SK-N-SH treated with all-trans-retinoic acid at 6 μM for 48 hours (cell line): ENCODE results near the gene CDK15.

ENCODE experiments used
- ATAC-seq: fragments of 200-7000 bp; cut with Tn5 transposase; 3 replicates; pipeline ENCODE4 v1.9.1; 2020; ENCODE audit warnings: mild to moderate bottlenecking, moderate library complexity
- ARNTL ChIP-seq: fragments of 450-650 bp; formaldehyde crosslinking; IDR thresholded peaks from 2 replicates; pipeline ENCODE4 v1.5.0; 2020; ENCODE audit warnings: low read depth, mild to moderate bottlenecking, moderate library complexity, borderline replicate concordance
- BACH2 ChIP-seq: fragments of 250-450 bp; sonication (Bioruptor Pico); IDR thresholded peaks from 2 replicates; pipeline ENCODE4 v1.9.0; 2021; ENCODE audit warnings: mild to moderate bottlenecking, borderline replicate concordance
- CREB5 ChIP-seq: fragments of 250-450 bp; sonication (Bioruptor Pico); IDR thresholded peaks from 2 replicates; pipeline ENCODE4 v1.5.1; 2020; ENCODE audit warnings: low read depth, mild to moderate bottlenecking, moderate library complexity
- CSDC2 ChIP-seq: fragments of 250-450 bp; sonication (Bioruptor Pico); IDR thresholded peaks from 2 replicates; pipeline ENCODE4 v1.5.0; 2020; ENCODE audit warnings: mild to moderate bottlenecking, moderate library complexity
- CSRNP3 ChIP-seq: fragments of 250-450 bp; sonication (Bioruptor Pico); IDR thresholded peaks from 2 replicates; pipeline ENCODE4 v1.5.1; 2021; ENCODE audit warnings: mild to moderate bottlenecking, moderate library complexity
- ESRRG ChIP-seq: fragments of 250-450 bp; sonication (Bioruptor Pico); IDR thresholded peaks from 2 replicates; pipeline ENCODE4 v1.6.1; 2021; ENCODE audit warnings: mild to moderate bottlenecking
- GLIS3 ChIP-seq: fragments of 250-450 bp; sonication (Bioruptor Pico); IDR thresholded peaks from 2 replicates; pipeline ENCODE4 v1.5.0; 2020; ENCODE audit warnings: mild to moderate bottlenecking, moderate library complexity
- ISL1 ChIP-seq: fragments of 250-450 bp; sonication (Bioruptor Pico); IDR thresholded peaks from 2 replicates; pipeline ENCODE4 v2.1.2; 2022; ENCODE audit warnings: mild to moderate bottlenecking, moderate library complexity
- OSR1 ChIP-seq: fragments of 250-450 bp; sonication (Bioruptor Pico); IDR thresholded peaks from 2 replicates; pipeline ENCODE4 v1.8.0; 2022; ENCODE audit warnings: moderate library complexity, mild to moderate bottlenecking, inconsistent platforms
- PATZ1 ChIP-seq: fragments of 250-450 bp; sonication (Bioruptor Pico); IDR thresholded peaks from 2 replicates; pipeline ENCODE4 v1.8.0; 2020; ENCODE audit warnings: mild to moderate bottlenecking, moderate library complexity, borderline replicate concordance
- PPARA ChIP-seq: fragments of 250-450 bp; sonication (Bioruptor Pico); IDR thresholded peaks from 2 replicates; pipeline ENCODE4 v1.5.0; 2020; ENCODE audit warnings: mild to moderate bottlenecking, borderline replicate concordance
- RARB ChIP-seq: fragments of 250-450 bp; sonication (Bioruptor Pico); IDR thresholded peaks from 2 replicates; pipeline ENCODE4 v1.8.0; 2021; ENCODE audit warnings: mild to moderate bottlenecking, moderate library complexity
- SNAI2 ChIP-seq: fragments of 250-450 bp; sonication (Bioruptor Pico); IDR thresholded peaks from 2 replicates; pipeline ENCODE4 v1.5.0; 2020; ENCODE audit warnings: mild to moderate bottlenecking, moderate library complexity
- TCF4 ChIP-seq: fragments of 250-450 bp; sonication (Bioruptor Pico); IDR thresholded peaks from 2 replicates; pipeline ENCODE4 v1.8.0; 2021; ENCODE audit warnings: mild to moderate bottlenecking, moderate library complexity, borderline replicate concordance
- TOX ChIP-seq: fragments of 250-450 bp; sonication (Bioruptor Pico); IDR thresholded peaks from 2 replicates; pipeline ENCODE4 v1.8.0; 2021; ENCODE audit warnings: mild to moderate bottlenecking, moderate library complexity, borderline replicate concordance
- TSHZ2 ChIP-seq: fragments of 250-450 bp; sonication (Bioruptor Pico); IDR thresholded peaks from 2 replicates; pipeline ENCODE4 v1.5.0; 2020; ENCODE audit warnings: mild to moderate bottlenecking, moderate library complexity
- ZC3H10 ChIP-seq: fragments of 250-450 bp; sonication (Bioruptor Pico); IDR thresholded peaks from 2 replicates; pipeline ENCODE4 v1.5.1; 2021; ENCODE audit warnings: mild to moderate bottlenecking, moderate library complexity
- ZFP3 ChIP-seq: fragments of 250-450 bp; sonication (Bioruptor Pico); IDR thresholded peaks from 2 replicates; pipeline ENCODE4 v1.5.0; 2020; ENCODE audit warnings: mild to moderate bottlenecking, moderate library complexity
- ZFP30 ChIP-seq: fragments of 450-650 bp; formaldehyde crosslinking; IDR thresholded peaks from 2 replicates; pipeline ENCODE4 v1.5.0; 2022; ENCODE audit warnings: mild to moderate bottlenecking, moderate library complexity
- ZNF565 ChIP-seq: fragments of 450-650 bp; formaldehyde crosslinking; conservative IDR thresholded peaks from 2 replicates; pipeline ENCODE4 v1.5.0; 2020; ENCODE audit warnings: low read depth, mild to moderate bottlenecking, moderate library complexity
- ZNF70 ChIP-seq: fragments of 450-650 bp; formaldehyde crosslinking; IDR thresholded peaks from 2 replicates; pipeline ENCODE4 v1.5.0; 2020; ENCODE audit warnings: mild to moderate bottlenecking, moderate library complexity
- ZNF8 ChIP-seq: fragments of 450-650 bp; formaldehyde crosslinking; IDR thresholded peaks from 2 replicates; pipeline ENCODE4 v1.5.0; 2020; ENCODE audit warnings: mild to moderate bottlenecking, moderate library complexity

The CDK15 gene

GRCh38 chr2:201900362-201900761 is 94.0 kb downstream of the CDK15 start:
- TF ChIP-seq PPARA (CRISPR knock-in tag) (no peak), ESRRG (no peak), ZFP3 (CRISPR knock-in tag) (no peak), CSDC2 (CRISPR knock-in tag) (no peak), CSRNP3 (no peak), CREB5 (CRISPR knock-in tag) (no peak), BACH2 (no peak), GLIS3 (CRISPR knock-in tag) (no peak), ARNTL (CRISPR knock-in tag) (no peak)
- TF ChIP-seq, all 23 proteins: peak for 0
- peak; percentile 69 for ATAC-seq

- TF ChIP-seq GLIS3 (CRISPR knock-in tag) = no peak
- no peak for TF ChIP-seq ZC3H10 (CRISPR knock-in tag)
- TF ChIP-seq RARB (CRISPR knock-in tag) = no peak
- TF ChIP-seq PATZ1 = no peak
- TF ChIP-seq CREB5 (CRISPR knock-in tag) = no peak
- no peak for TF ChIP-seq PPARA (CRISPR knock-in tag)
- no peak for TF ChIP-seq SNAI2 (CRISPR knock-in tag)
- TF ChIP-seq, all 23 proteins: peak for 0
- ATAC-seq = no peak
Measured at GRCh38 chr2:201901786-201902185, 95.4 kb downstream of the CDK15 start.

- peak; percentile 41 for ATAC-seq
- TF ChIP-seq ESRRG (no peak), ZNF70 (CRISPR knock-in tag) (no peak), TSHZ2 (CRISPR knock-in tag) (no peak), OSR1 (no peak), CREB5 (CRISPR knock-in tag) (no peak), PPARA (CRISPR knock-in tag) (no peak), SNAI2 (CRISPR knock-in tag) (no peak), ZNF8 (no peak), ZFP3 (CRISPR knock-in tag) (no peak), ARNTL (CRISPR knock-in tag) (no peak), ZNF565 (no peak), PATZ1 (no peak), CSDC2 (CRISPR knock-in tag) (no peak), RARB (CRISPR knock-in tag) (no peak), ISL1 (CRISPR knock-in tag) (no peak), TCF4 (CRISPR knock-in tag) (no peak), BACH2 (no peak), GLIS3 (CRISPR knock-in tag) (no peak), TOX (CRISPR knock-in tag) (no peak), ZFP30 (CRISPR knock-in tag) (no peak)
Measured at GRCh38 chr2:201904538-201905420, 98.4 kb downstream of the CDK15 start.
